ENCODE data around the gene NPW.

Gene NPW

GRCh38 chr16:2034696-2035430 lies 15.3 kb downstream of the NPW start:
- no peak for DNase-seq
- H3K4me3 ChIP-seq (ENCODE audit: low read depth, low read length): peak overlapping the region; percentile 15
- H3K36me3 ChIP-seq (replicated peaks): peaks cover 21% of the 10 kb centered on the region
- no peak for TF ChIP-seq CTCF (IDR thresholded peaks at IDR 0.05; ENCODE audit: low read depth, low read length, missing control alignments)
- peak overlapping the region; percentile 71 for H3K27ac ChIP-seq
- in situ Hi-C loops (cut with HindIII; ENCODE audit: low pct_ligation_motif_present, low sequenced_read_pairs): loop anchor here (5.0 kb wide), 1 partner anchor 42 kb away; no protein-coding TSS in a partner anchor
- H3K27me3 ChIP-seq (replicated peaks): no peaks in the 10 kb centered on the region

- Histone ChIP-seq H3K4me3 (ENCODE audit: low read depth, low read length) (peak overlapping the region; percentile 9), H3K27me3 (replicated peaks) (no peaks in the 10 kb centered on the region), H3K36me3 (replicated peaks) (peaks cover 21% of the 10 kb centered on the region), H3K27ac (peak overlapping the region; percentile 71)
- in situ Hi-C loops (cut with HindIII; ENCODE audit: low pct_ligation_motif_present, low sequenced_read_pairs): loop anchor here (5.0 kb wide), 1 partner anchor 42 kb away; no protein-coding TSS in a partner anchor
- no peak for TF ChIP-seq CTCF (IDR thresholded peaks at IDR 0.05; ENCODE audit: low read depth, low read length, missing control alignments)
- DNase-seq: peak; percentile 81
These were observed 16.0 kb downstream of the NPW start for GRCh38 chr16:2035431-2036199.

GRCh38 chr16:2036200-2036966 lies 16.8 kb downstream of the NPW start:
- in situ Hi-C loops (cut with HindIII; ENCODE audit: low pct_ligation_motif_present, low sequenced_read_pairs): loop anchor here (5.0 kb wide), 1 partner anchor 41 kb away; no protein-coding TSS in a partner anchor
- peaks cover 21% of the 10 kb centered on the region for H3K36me3 ChIP-seq (replicated peaks)
- H3K27ac ChIP-seq: peak overlapping the region; percentile 71
- DNase-seq: no peak
- TF ChIP-seq CTCF (IDR thresholded peaks at IDR 0.05; ENCODE audit: low read depth, low read length, missing control alignments): no peak
- H3K4me3 ChIP-seq (ENCODE audit: low read depth, low read length): no peak overlapping the region
- H3K27me3 ChIP-seq (replicated peaks): no peaks in the 10 kb centered on the region

- no peak for DNase-seq
- Histone ChIP-seq H3K4me3 (ENCODE audit: low read depth, low read length) (no peak overlapping the region), H3K36me3 (replicated peaks) (peaks cover 20% of the 10 kb centered on the region), H3K27me3 (replicated peaks) (no peaks in the 10 kb centered on the region), H3K27ac (no peak overlapping the region)
- TF ChIP-seq CTCF (IDR thresholded peaks at IDR 0.05; ENCODE audit: low read depth, low read length, missing control alignments): no peak
- in situ Hi-C loops (cut with HindIII; ENCODE audit: low pct_ligation_motif_present, low sequenced_read_pairs): loop anchor here (5.0 kb wide), 1 partner anchor 40 kb away; no protein-coding TSS in a partner anchor
These were observed 17.5 kb downstream of the NPW start for GRCh38 chr16:2037115-2037514.

- no peak for TF ChIP-seq CTCF (IDR thresholded peaks at IDR 0.05; ENCODE audit: low read depth, low read length, missing control alignments)
- in situ Hi-C loops (cut with HindIII; ENCODE audit: low pct_ligation_motif_present, low sequenced_read_pairs): loop anchor here (5.0 kb wide), 1 partner anchor 39 kb away; no protein-coding TSS in a partner anchor
- Histone ChIP-seq H3K27ac (no peak overlapping the region), H3K27me3 (replicated peaks) (no peaks in the 10 kb centered on the region), H3K4me3 (ENCODE audit: low read depth, low read length) (no peak overlapping the region), H3K36me3 (replicated peaks) (peaks cover 18% of the 10 kb centered on the region)
- no peak for DNase-seq
These were observed 18.2 kb downstream of the NPW start for GRCh38 chr16:2037647-2038381.

All from brain microvascular endothelial cell (primary cell).